ENCODE measurements around the gene UMODL1. TPM values are rescaled to one million over a fixed set of nuclear protein-coding genes. Genes with fewer than 3 reads are reported as not detected.

The UMODL1 gene
- 0.30 and 0.79 TPM in 2 replicates for total RNA-seq (2014; rRNA removed; shearing (Covaris generic))

- no peak for DNase-seq
- no peaks in the 10 kb centered on the region for H3K9me3 ChIP-seq (replicated peaks)
- H3K27ac ChIP-seq = no peak within 1 kb of the TSS
- H3K36me3 ChIP-seq = no peaks in the 10 kb centered on the region
- H3K27me3 ChIP-seq = no peaks in the 10 kb centered on the region
- H3K4me3 ChIP-seq = no peak within 1 kb of the TSS
- H3K4me1 ChIP-seq = no peaks in the 10 kb centered on the region
Measured at GRCh38 chr21:42071146-42071737, at the start of gene UMODL1. UMODL1 (plus strand) TSS chr21:42071317; CDS start chr21:42071317, 0 bp downstream.

GRCh38 chr21:42021371-42022090 lies 49.6 kb upstream of the UMODL1 start:
- no peak overlapping the region for H3K4me3 ChIP-seq
- peaks cover 5% of the 10 kb centered on the region for H3K4me1 ChIP-seq
- DNase-seq = no peak
- no peak overlapping the region for H3K27ac ChIP-seq
- H3K9me3 ChIP-seq (replicated peaks) = no peaks in the 10 kb centered on the region
- no peaks in the 10 kb centered on the region for H3K36me3 ChIP-seq
- H3K27me3 ChIP-seq = no peaks in the 10 kb centered on the region

GRCh38 chr21:42022091-42022430 lies 49.1 kb upstream of the UMODL1 start:
- Histone ChIP-seq H3K4me1 (peaks cover 2% of the 10 kb centered on the region; the same call in 1 of the 2 replicates), H3K27me3 (no peaks in the 10 kb centered on the region), H3K9me3 (replicated peaks) (no peaks in the 10 kb centered on the region)

GRCh38 chr21:42022906-42023305 lies 48.2 kb upstream of the UMODL1 start:
- Histone ChIP-seq H3K27me3 (no peaks in the 10 kb centered on the region), H3K36me3 (no peaks in the 10 kb centered on the region), H3K4me1 (no peaks in the 10 kb centered on the region), H3K9me3 (replicated peaks) (no peaks in the 10 kb centered on the region), H3K27ac (no peak overlapping the region), H3K4me3 (no peak overlapping the region)
- no peak for DNase-seq

More at GRCh38 chr21:42022091-42022430, 49.1 kb upstream of the UMODL1 start:
- H3K27ac ChIP-seq = no peak overlapping the region
- no peak for DNase-seq
- H3K4me3 ChIP-seq = no peak overlapping the region
- no peaks in the 10 kb centered on the region for H3K36me3 ChIP-seq

GRCh38 chr21:42025376-42026081 lies 45.6 kb upstream of the UMODL1 start:
- H3K36me3 ChIP-seq = no peaks in the 10 kb centered on the region
- no peak overlapping the region for H3K4me3 ChIP-seq
- H3K9me3 ChIP-seq (replicated peaks) = no peaks in the 10 kb centered on the region
- H3K4me1 ChIP-seq = no peaks in the 10 kb centered on the region
- no peak for DNase-seq
- no peaks in the 10 kb centered on the region for H3K27me3 ChIP-seq
- H3K27ac ChIP-seq = no peak overlapping the region

- Histone ChIP-seq H3K36me3 (no peaks in the 10 kb centered on the region), H3K9me3 (replicated peaks) (no peaks in the 10 kb centered on the region), H3K4me3 (no peak overlapping the region), H3K27me3 (no peaks in the 10 kb centered on the region), H3K27ac (no peak overlapping the region), H3K4me1 (no peaks in the 10 kb centered on the region)
- no peak for DNase-seq
Measured at GRCh38 chr21:42026082-42026435, 45.1 kb upstream of the UMODL1 start.

GRCh38 chr21:42027085-42027821 lies 43.9 kb upstream of the UMODL1 start:
- Histone ChIP-seq H3K9me3 (replicated peaks) (no peaks in the 10 kb centered on the region), H3K36me3 (no peaks in the 10 kb centered on the region), H3K27me3 (no peaks in the 10 kb centered on the region), H3K27ac (no peak overlapping the region), H3K4me3 (no peak overlapping the region), H3K4me1 (no peaks in the 10 kb centered on the region)
- no peak for DNase-seq

- DNase-seq = no peak
- H3K9me3 ChIP-seq (replicated peaks) = no peaks in the 10 kb centered on the region
- H3K27me3 ChIP-seq = no peaks in the 10 kb centered on the region
- no peaks in the 10 kb centered on the region for H3K36me3 ChIP-seq
- H3K4me3 ChIP-seq = no peak overlapping the region
- no peak overlapping the region for H3K27ac ChIP-seq
- no peaks in the 10 kb centered on the region for H3K4me1 ChIP-seq
Measured at GRCh38 chr21:42027822-42028765, 43.0 kb upstream of the UMODL1 start.

GRCh38 chr21:42028766-42029425 lies 42.2 kb upstream of the UMODL1 start:
- H3K4me1 ChIP-seq = no peaks in the 10 kb centered on the region
- H3K27ac ChIP-seq = no peak overlapping the region
- DNase-seq = no peak
- no peak overlapping the region for H3K4me3 ChIP-seq
- no peaks in the 10 kb centered on the region for H3K27me3 ChIP-seq
- H3K36me3 ChIP-seq = no peaks in the 10 kb centered on the region
- H3K9me3 ChIP-seq (replicated peaks) = no peaks in the 10 kb centered on the region

GRCh38 chr21:42030311-42030710 lies 40.8 kb upstream of the UMODL1 start:
- no peak overlapping the region for H3K27ac ChIP-seq

GRCh38 chr21:42031241-42031640 lies 39.9 kb upstream of the UMODL1 start:
- DNase-seq = no peak
- H3K9me3 ChIP-seq (replicated peaks) = no peaks in the 10 kb centered on the region
- H3K4me1 ChIP-seq = no peaks in the 10 kb centered on the region
- H3K27ac ChIP-seq = no peak overlapping the region
- H3K4me3 ChIP-seq = no peak overlapping the region
- H3K27me3 ChIP-seq = no peaks in the 10 kb centered on the region
- no peaks in the 10 kb centered on the region for H3K36me3 ChIP-seq

More at GRCh38 chr21:42030311-42030710, 40.8 kb upstream of the UMODL1 start:
- Histone ChIP-seq H3K27me3 (no peaks in the 10 kb centered on the region), H3K9me3 (replicated peaks) (no peaks in the 10 kb centered on the region), H3K36me3 (no peaks in the 10 kb centered on the region), H3K4me3 (no peak overlapping the region), H3K4me1 (no peaks in the 10 kb centered on the region)
- no peak for DNase-seq

GRCh38 chr21:42031816-42032215 lies 39.3 kb upstream of the UMODL1 start:
- Histone ChIP-seq H3K27ac (no peak overlapping the region), H3K9me3 (replicated peaks) (no peaks in the 10 kb centered on the region), H3K4me1 (no peaks in the 10 kb centered on the region), H3K27me3 (no peaks in the 10 kb centered on the region), H3K36me3 (no peaks in the 10 kb centered on the region), H3K4me3 (no peak overlapping the region)
- no peak for DNase-seq

GRCh38 chr21:42032266-42032665 lies 38.9 kb upstream of the UMODL1 start:
- no peaks in the 10 kb centered on the region for H3K36me3 ChIP-seq
- H3K9me3 ChIP-seq (replicated peaks) = no peaks in the 10 kb centered on the region
- no peaks in the 10 kb centered on the region for H3K4me1 ChIP-seq
- no peak overlapping the region for H3K27ac ChIP-seq
- DNase-seq = no peak
- no peak overlapping the region for H3K4me3 ChIP-seq
- no peaks in the 10 kb centered on the region for H3K27me3 ChIP-seq

GRCh38 chr21:42032968-42033367 lies 38.1 kb upstream of the UMODL1 start:
- Histone ChIP-seq H3K36me3 (no peaks in the 10 kb centered on the region), H3K4me1 (no peaks in the 10 kb centered on the region), H3K4me3 (no peak overlapping the region), H3K27me3 (no peaks in the 10 kb centered on the region), H3K9me3 (replicated peaks) (no peaks in the 10 kb centered on the region), H3K27ac (no peak overlapping the region)
- no peak for DNase-seq
